ENCODE measurements around the gene CSE1L. TPM values are rescaled to one million over a fixed set of nuclear protein-coding genes. Genes with fewer than 3 reads are reported as not detected.
"Not testable (repeated sequence)": the region's sequence is repeated elsewhere in the genome, so short reads cannot be mapped to it uniquely, and the experiment has no call there.

Gene CSE1L, protein sequence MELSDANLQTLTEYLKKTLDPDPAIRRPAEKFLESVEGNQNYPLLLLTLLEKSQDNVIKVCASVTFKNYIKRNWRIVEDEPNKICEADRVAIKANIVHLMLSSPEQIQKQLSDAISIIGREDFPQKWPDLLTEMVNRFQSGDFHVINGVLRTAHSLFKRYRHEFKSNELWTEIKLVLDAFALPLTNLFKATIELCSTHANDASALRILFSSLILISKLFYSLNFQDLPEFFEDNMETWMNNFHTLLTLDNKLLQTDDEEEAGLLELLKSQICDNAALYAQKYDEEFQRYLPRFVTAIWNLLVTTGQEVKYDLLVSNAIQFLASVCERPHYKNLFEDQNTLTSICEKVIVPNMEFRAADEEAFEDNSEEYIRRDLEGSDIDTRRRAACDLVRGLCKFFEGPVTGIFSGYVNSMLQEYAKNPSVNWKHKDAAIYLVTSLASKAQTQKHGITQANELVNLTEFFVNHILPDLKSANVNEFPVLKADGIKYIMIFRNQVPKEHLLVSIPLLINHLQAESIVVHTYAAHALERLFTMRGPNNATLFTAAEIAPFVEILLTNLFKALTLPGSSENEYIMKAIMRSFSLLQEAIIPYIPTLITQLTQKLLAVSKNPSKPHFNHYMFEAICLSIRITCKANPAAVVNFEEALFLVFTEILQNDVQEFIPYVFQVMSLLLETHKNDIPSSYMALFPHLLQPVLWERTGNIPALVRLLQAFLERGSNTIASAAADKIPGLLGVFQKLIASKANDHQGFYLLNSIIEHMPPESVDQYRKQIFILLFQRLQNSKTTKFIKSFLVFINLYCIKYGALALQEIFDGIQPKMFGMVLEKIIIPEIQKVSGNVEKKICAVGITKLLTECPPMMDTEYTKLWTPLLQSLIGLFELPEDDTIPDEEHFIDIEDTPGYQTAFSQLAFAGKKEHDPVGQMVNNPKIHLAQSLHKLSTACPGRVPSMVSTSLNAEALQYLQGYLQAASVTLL
- 10 to 100 TPM; 86.1 to 88.9 TPM for total RNA-seq

DNA sequence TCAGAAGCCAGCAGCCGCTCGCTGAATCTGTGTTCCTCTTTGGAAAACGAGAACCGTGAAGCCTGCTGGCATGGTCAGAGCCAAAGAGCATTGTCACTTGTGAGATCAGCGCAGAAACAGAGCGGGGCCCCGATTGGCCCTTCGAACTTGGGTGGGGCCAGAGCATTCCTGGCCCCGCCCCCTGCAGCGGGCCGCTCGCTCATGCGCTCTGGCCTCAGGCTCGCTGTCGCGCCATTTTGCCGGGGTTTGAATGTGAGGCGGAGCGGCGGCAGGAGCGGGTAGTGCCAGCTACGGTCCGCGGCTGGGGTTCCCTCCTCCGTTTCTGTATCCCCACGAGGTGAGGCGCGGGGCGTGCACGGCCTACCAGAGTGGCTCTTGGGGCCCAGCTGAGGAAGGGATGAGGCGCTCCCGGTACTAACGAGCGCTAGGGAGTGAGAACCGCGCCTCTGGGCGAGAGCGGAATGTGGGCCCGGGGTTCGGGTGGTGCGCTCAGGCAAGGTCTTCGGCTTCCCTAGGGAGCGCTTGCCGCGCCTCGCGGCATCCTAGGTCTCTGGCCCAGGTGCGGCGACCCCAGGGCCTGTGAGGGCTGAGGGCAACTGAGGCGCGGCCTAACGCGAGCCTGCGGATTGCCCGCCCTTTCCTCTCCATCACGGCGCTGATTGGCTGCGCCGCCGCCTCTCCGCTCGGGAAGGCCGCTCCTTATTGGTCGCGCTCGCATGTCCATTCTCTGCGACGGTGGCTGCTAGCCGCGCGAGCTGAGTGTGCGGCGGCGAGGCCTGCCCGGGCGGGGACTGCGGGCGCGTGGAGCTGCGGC lies at the start of gene CSE1L:
Gene CSE1L (plus strand): TSS at position 226 of the 814 bp plus-strand sequence. CDS start 12,152 bp downstream, outside the sequence.
- Mint-ChIP-seq H3K27ac (peak within 1 kb of the TSS; percentile 99), H3K36me3 (ENCODE audit: low read depth) (peaks cover 34% of the 10 kb centered on the region), H3K27me3 (ENCODE audit: low read depth) (no peaks in the 10 kb centered on the region), H3K4me1 (ENCODE audit: low read depth) (peaks cover 38% of the 10 kb centered on the region), H3K9me3 (no peaks in the 10 kb centered on the region), H3K4me3 (peak within 1 kb of the TSS; percentile 98)
- intact Hi-C loops (cut with micrococcal nuclease): loop anchor here (1.0 to 5.0 kb wide), 7 partner anchors 120 to 284 kb away; partner anchors contain the start of genes ARFGEF2, DDX27 and ZNFX1
- CTCF ChIA-PET: interaction anchor here (0.6 to 0.9 kb wide), 2 partner anchors 107 to 171 kb away, joined by 3 to 4 read pairs; no protein-coding TSS in a partner anchor
- DNase-seq: peak; percentile 96

- CTCF ChIA-PET: no interaction called here
- H3K36me3 Mint-ChIP-seq (ENCODE audit: low read depth): peaks cover 17% of the 10 kb centered on the region
- no peak for DNase-seq
- no peaks in the 10 kb centered on the region for H3K27me3 Mint-ChIP-seq (ENCODE audit: low read depth)
- no peak overlapping the region for H3K27ac Mint-ChIP-seq
- no peaks in the 10 kb centered on the region for H3K4me1 Mint-ChIP-seq (ENCODE audit: low read depth)
- H3K9me3 Mint-ChIP-seq: no peaks in the 10 kb centered on the region
- intact Hi-C loops (cut with micrococcal nuclease): no loop called here
- no peak overlapping the region for H3K4me3 Mint-ChIP-seq
Observed at GRCh38 chr20:48999890-49000870, 45.9 kb upstream of the CSE1L start.

DNA sequence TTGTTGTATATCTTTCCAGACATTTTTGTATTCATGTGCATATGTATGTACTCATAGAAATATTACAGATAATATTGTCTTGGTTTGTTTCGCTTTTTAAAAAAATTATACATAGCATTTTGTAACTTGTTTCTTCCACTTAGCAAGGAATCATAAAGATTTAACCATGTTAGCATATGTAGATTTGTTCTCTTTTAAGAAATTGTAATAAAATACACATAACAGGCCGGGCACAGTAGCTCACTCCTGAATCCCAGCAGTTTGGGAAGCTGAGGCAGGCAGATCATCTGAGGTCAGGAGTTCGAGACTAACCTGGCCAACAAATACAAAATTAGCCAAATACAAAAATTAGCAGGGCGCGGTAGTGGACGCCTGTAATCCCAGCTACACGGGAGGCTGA lies 44.4 kb upstream of the CSE1L start:
- intact Hi-C loops (cut with micrococcal nuclease): no loop called here
- H3K27me3 Mint-ChIP-seq (ENCODE audit: low read depth): no peaks in the 10 kb centered on the region

DNA sequence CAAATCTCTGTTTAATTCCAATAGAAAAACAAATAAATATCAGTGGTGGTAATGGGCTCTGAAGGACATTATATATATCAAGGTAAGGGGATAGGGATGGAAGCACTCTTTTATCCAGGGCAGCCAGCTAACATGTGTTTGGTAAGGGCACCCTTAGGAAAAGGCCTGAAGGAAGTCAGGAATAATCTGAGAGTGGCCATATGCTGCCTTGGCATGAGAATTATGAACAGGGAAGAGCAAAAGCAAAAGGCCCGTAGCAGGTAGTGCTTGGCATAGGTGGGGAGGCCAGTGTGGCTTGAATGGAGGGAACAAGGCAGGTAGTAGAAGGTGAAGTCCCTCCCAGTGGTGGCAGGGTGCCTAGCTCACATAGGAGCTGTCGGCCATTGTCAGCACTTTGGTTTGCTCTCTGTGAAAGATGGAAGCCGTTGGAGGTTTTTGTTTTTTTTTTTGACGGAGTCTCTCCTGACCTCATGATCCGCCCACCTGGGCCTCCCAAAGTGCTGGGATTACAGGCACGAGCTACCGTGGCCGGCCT lies 39.6 kb upstream of the CSE1L start:
- Mint-ChIP-seq H3K4me1 (ENCODE audit: low read depth) (no peaks in the 10 kb centered on the region), H3K27me3 (ENCODE audit: low read depth) (no peaks in the 10 kb centered on the region), H3K36me3 (ENCODE audit: low read depth) (peaks cover 18% of the 10 kb centered on the region), H3K27ac (no peak overlapping the region), H3K9me3 (no peaks in the 10 kb centered on the region), H3K4me3 (no peak overlapping the region)
- no peak for DNase-seq
- CTCF ChIA-PET: no interaction called here
- intact Hi-C loops (cut with micrococcal nuclease): no loop called here

More for the DNA sequence above, 44.4 kb upstream of the CSE1L start:
- Mint-ChIP-seq H3K4me3 (no peak overlapping the region), H3K36me3 (ENCODE audit: low read depth) (peaks cover 14% of the 10 kb centered on the region), H3K27ac (no peak overlapping the region), H3K9me3 (no peaks in the 10 kb centered on the region), H3K4me1 (ENCODE audit: low read depth) (no peaks in the 10 kb centered on the region)
- CTCF ChIA-PET: interaction anchor here (0.7 kb wide), 1 partner anchor 344 kb away, joined by 3 read pairs; no protein-coding TSS in a partner anchor
- no peak for DNase-seq

GRCh38 chr20:49009899-49010631 lies 36.0 kb upstream of the CSE1L start:
- intact Hi-C loops (cut with micrococcal nuclease): no loop called here
- Mint-ChIP-seq H3K9me3 (no peaks in the 10 kb centered on the region), H3K4me3 (no peak overlapping the region), H3K36me3 (ENCODE audit: low read depth) (peaks cover 18% of the 10 kb centered on the region), H3K4me1 (ENCODE audit: low read depth) (no peaks in the 10 kb centered on the region), H3K27ac (no peak overlapping the region), H3K27me3 (ENCODE audit: low read depth) (no peaks in the 10 kb centered on the region)
- CTCF ChIA-PET: no interaction called here
- no peak for DNase-seq

- Mint-ChIP-seq H3K4me3 (no peak overlapping the region), H3K27ac (no peak overlapping the region), H3K4me1 (ENCODE audit: low read depth) (no peaks in the 10 kb centered on the region), H3K27me3 (ENCODE audit: low read depth) (no peaks in the 10 kb centered on the region), H3K9me3 (no peaks in the 10 kb centered on the region), H3K36me3 (ENCODE audit: low read depth) (peaks cover 19% of the 10 kb centered on the region)
- CTCF ChIA-PET: no interaction called here
- DNase-seq: no peak
- intact Hi-C loops (cut with micrococcal nuclease): no loop called here
Observed at GRCh38 chr20:49024220-49024619, 21.9 kb upstream of the CSE1L start.

DNA sequence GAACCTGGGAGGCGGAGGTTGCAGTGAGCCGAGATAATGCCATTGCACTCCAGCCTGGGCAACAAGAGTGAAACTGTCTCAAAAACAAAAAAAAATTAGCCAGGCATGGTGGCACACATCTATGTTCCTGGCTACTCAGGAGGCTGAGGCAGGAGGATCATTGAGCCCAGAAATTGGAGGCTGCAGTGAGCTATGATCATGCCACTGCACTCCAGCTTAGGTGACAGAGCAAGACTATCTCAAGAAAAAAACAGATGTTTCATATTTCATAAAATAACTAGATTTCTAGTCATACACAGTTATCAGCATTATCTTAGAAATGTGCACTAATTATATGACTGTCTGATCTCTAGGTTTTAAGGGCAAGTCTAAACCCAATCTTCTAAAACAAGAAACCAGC lies 17.9 kb upstream of the CSE1L start:
- peaks cover 15% of the 10 kb centered on the region for H3K36me3 Mint-ChIP-seq (ENCODE audit: low read depth)
- CTCF ChIA-PET; DNase-seq; H3K4me1 Mint-ChIP-seq (ENCODE audit: low read depth); H3K9me3 Mint-ChIP-seq; H3K27ac Mint-ChIP-seq; H3K27me3 Mint-ChIP-seq (ENCODE audit: low read depth); H3K4me3 Mint-ChIP-seq: not testable (repeated sequence)
- intact Hi-C loops (cut with micrococcal nuclease): loop anchor here (2.0 kb wide), 1 partner anchor 189 kb away; no protein-coding TSS in a partner anchor

- Mint-ChIP-seq H3K27me3 (ENCODE audit: low read depth) (no peaks in the 10 kb centered on the region), H3K4me3 (no peak overlapping the region), H3K27ac (no peak overlapping the region), H3K9me3 (no peaks in the 10 kb centered on the region), H3K36me3 (ENCODE audit: low read depth) (peaks cover 18% of the 10 kb centered on the region), H3K4me1 (ENCODE audit: low read depth) (no peaks in the 10 kb centered on the region)
- CTCF ChIA-PET: interaction anchor here (0.9 kb wide), 1 partner anchor 9 kb away, joined by 3 read pairs; no protein-coding TSS in a partner anchor
- intact Hi-C loops (cut with micrococcal nuclease): loop anchor here (2.0 kb wide), 1 partner anchor 188 kb away; no protein-coding TSS in a partner anchor
- no peak for DNase-seq
Observed at GRCh38 chr20:49028684-49029083, 17.4 kb upstream of the CSE1L start.

- CTCF ChIA-PET: interaction anchor here (0.9 kb wide), 1 partner anchor 9 kb away, joined by 3 read pairs; no protein-coding TSS in a partner anchor
- H3K4me3 Mint-ChIP-seq: no peak overlapping the region
- H3K4me1 Mint-ChIP-seq (ENCODE audit: low read depth): no peaks in the 10 kb centered on the region
- no peak for DNase-seq
- no peaks in the 10 kb centered on the region for H3K9me3 Mint-ChIP-seq
- no peak overlapping the region for H3K27ac Mint-ChIP-seq
- no peaks in the 10 kb centered on the region for H3K27me3 Mint-ChIP-seq (ENCODE audit: low read depth)
- H3K36me3 Mint-ChIP-seq (ENCODE audit: low read depth): peaks cover 19% of the 10 kb centered on the region
- intact Hi-C loops (cut with micrococcal nuclease): loop anchor here (2.0 kb wide), 1 partner anchor 188 kb away; no protein-coding TSS in a partner anchor
Observed at GRCh38 chr20:49029203-49029602, 16.9 kb upstream of the CSE1L start.

GRCh38 chr20:49030954-49031619 lies 15.0 kb upstream of the CSE1L start:
- DNase-seq: no peak
- Mint-ChIP-seq H3K27me3 (ENCODE audit: low read depth) (no peaks in the 10 kb centered on the region), H3K27ac (no peak overlapping the region), H3K36me3 (ENCODE audit: low read depth) (peaks cover 19% of the 10 kb centered on the region), H3K4me3 (no peak overlapping the region), H3K4me1 (ENCODE audit: low read depth) (no peaks in the 10 kb centered on the region), H3K9me3 (no peaks in the 10 kb centered on the region)
- intact Hi-C loops (cut with micrococcal nuclease): no loop called here
- CTCF ChIA-PET: interaction anchor here (0.6 kb wide), 1 partner anchor 104 kb away, joined by 3 read pairs; no protein-coding TSS in a partner anchor

Data from activated naive CD4-positive, alpha-beta T cell treated with anti-CD3 and anti-CD28 coated beads for 36 hours (primary cell).